Activated B cell treated with CpG ODN at 0.5 μM for 24 hours (primary cell): ENCODE measurements around the gene ABCA13. TPM values are rescaled to one million over a fixed set of nuclear protein-coding genes. Genes with fewer than 3 reads are reported as not detected.

ENCODE experiments used
- ATAC-seq: fragments of 200-7000 bp; cut with Tn5 transposase; one replicate; pipeline ENCODE4 v1.10.0; 2021; ENCODE audit warnings: low read depth, mild to moderate bottlenecking, moderate library complexity
- CTCF ChIA-PET: fragments of 350-600 bp; sonication (Branson Sonifier 250); formaldehyde crosslinking; loops from one replicate; lab custom pipeline; 2021; ENCODE audit warnings: antibody characterized with exemption; lab: Charles Lee
- POLR2A ChIA-PET: fragments of 350-600 bp; sonication (Branson Sonifier 250); formaldehyde crosslinking; loops from one replicate; lab custom pipeline; 2021; ENCODE audit warnings: antibody characterized with exemption; lab: Charles Lee
- DNase-seq: peaks from one replicate; pipeline ENCODE4 v3.0.0; 2022
- H3K27ac Mint-ChIP-seq: one replicate; pipeline ENCODE4 v1.8.0; 2020; ENCODE audit warnings: mixed read lengths
- H3K27me3 Mint-ChIP-seq: one replicate; pipeline ENCODE4 v1.8.0; 2021; ENCODE audit warnings: mixed read lengths
- H3K36me3 Mint-ChIP-seq: one replicate; pipeline ENCODE4 v1.8.0; 2021; ENCODE audit warnings: low read depth, mixed read lengths
- H3K4me1 Mint-ChIP-seq: one replicate; pipeline ENCODE4 v1.8.0; 2021; ENCODE audit warnings: mixed read lengths
- H3K4me3 Mint-ChIP-seq: one replicate; pipeline ENCODE4 v1.8.0; 2020; ENCODE audit warnings: mild to moderate bottlenecking, mixed read lengths
- H3K9me3 Mint-ChIP-seq: one replicate; pipeline ENCODE4 v1.8.0; 2020; ENCODE audit warnings: mixed read lengths
- intact Hi-C: fragments of 100-400 bp; cut with micrococcal nuclease; formaldehyde crosslinking; loops from one replicate; pipeline ENCODE4 v1.15.1; 2024
- total RNA-seq: library from RNA; stranded (reverse); gene quantifications from 2 replicates; pipeline ENCODE4 v1.2.3, GENCODE V29; 2022
- TF ChIP-seq, protein P1 (sequence below): fragments of 200-600 bp; IDR thresholded peaks from one replicate; pipeline ENCODE4 v1.8.0; 2022; ENCODE audit warnings: antibody characterized with exemption, mild to moderate bottlenecking

ABCA13 gene
- total RNA-seq, 1 donor from 2014 or later: not detected

GRCh38 chr7:48321319-48322010 is 150.2 kb downstream of the ABCA13 start:
- no peaks in the 10 kb centered on the region for H3K27me3 Mint-ChIP-seq
- intact Hi-C loops: no loop called here
- no peak for ATAC-seq
- TF ChIP-seq, protein P1, sequence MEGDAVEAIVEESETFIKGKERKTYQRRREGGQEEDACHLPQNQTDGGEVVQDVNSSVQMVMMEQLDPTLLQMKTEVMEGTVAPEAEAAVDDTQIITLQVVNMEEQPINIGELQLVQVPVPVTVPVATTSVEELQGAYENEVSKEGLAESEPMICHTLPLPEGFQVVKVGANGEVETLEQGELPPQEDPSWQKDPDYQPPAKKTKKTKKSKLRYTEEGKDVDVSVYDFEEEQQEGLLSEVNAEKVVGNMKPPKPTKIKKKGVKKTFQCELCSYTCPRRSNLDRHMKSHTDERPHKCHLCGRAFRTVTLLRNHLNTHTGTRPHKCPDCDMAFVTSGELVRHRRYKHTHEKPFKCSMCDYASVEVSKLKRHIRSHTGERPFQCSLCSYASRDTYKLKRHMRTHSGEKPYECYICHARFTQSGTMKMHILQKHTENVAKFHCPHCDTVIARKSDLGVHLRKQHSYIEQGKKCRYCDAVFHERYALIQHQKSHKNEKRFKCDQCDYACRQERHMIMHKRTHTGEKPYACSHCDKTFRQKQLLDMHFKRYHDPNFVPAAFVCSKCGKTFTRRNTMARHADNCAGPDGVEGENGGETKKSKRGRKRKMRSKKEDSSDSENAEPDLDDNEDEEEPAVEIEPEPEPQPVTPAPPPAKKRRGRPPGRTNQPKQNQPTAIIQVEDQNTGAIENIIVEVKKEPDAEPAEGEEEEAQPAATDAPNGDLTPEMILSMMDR: no peak
- H3K27ac Mint-ChIP-seq: no peak overlapping the region
- no peak for DNase-seq
- ChIA-PET POLR2A (no interaction called here), CTCF (no interaction called here)
- H3K9me3 Mint-ChIP-seq: peaks cover 7% of the 10 kb centered on the region
- H3K4me3 Mint-ChIP-seq: no peak overlapping the region
- H3K36me3 Mint-ChIP-seq: no peaks in the 10 kb centered on the region
- no peaks in the 10 kb centered on the region for H3K4me1 Mint-ChIP-seq

DNA sequence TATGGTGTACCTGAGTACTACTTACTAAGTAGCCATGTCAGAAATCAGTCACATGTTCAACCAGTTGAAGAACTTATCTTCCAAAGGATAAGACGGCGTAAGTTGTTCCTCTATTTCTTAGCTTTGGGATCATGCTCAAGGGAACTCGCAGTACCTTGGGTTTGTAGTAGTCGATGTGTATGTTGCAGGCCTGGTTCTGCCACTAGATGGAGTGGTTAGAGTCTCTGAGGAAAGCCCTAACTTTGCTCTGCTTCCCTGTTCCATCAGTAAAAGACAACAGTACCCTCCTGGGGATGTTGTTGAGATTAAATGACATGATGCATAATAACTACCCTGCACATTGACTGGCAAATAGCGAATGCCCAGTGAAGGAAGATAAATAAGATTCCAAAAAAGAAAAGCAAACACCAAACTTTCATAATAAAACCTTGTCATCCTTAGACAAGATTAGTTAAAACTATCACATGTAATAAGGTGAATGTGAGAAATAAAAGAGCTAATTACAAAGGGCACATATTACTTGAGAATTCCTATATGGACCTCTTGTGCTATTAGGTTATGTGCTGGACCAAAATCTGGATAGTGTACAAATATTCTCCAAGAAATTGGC is 165.9 kb downstream of the ABCA13 start:
- Mint-ChIP-seq H3K36me3 (no peaks in the 10 kb centered on the region), H3K9me3 (no peaks in the 10 kb centered on the region), H3K4me3 (no peak overlapping the region), H3K27me3 (peaks cover 4% of the 10 kb centered on the region), H3K4me1 (no peaks in the 10 kb centered on the region), H3K27ac (no peak overlapping the region)
- ChIA-PET CTCF (no interaction called here), POLR2A (no interaction called here)
- TF ChIP-seq, protein P1: no peak
- intact Hi-C loops: no loop called here
- no peak for ATAC-seq
- DNase-seq: no peak

GRCh38 chr7:48337781-48338180 is 166.5 kb downstream of the ABCA13 start:
- Mint-ChIP-seq H3K4me1 (no peaks in the 10 kb centered on the region), H3K4me3 (no peak overlapping the region), H3K9me3 (no peaks in the 10 kb centered on the region), H3K27me3 (peaks cover 4% of the 10 kb centered on the region), H3K36me3 (no peaks in the 10 kb centered on the region), H3K27ac (no peak overlapping the region)
- intact Hi-C loops: no loop called here
- TF ChIP-seq, protein P1: no peak
- DNase-seq (no peak), ATAC-seq (no peak)
- POLR2A ChIA-PET: no interaction called here
- CTCF ChIA-PET: no interaction called here

DNA sequence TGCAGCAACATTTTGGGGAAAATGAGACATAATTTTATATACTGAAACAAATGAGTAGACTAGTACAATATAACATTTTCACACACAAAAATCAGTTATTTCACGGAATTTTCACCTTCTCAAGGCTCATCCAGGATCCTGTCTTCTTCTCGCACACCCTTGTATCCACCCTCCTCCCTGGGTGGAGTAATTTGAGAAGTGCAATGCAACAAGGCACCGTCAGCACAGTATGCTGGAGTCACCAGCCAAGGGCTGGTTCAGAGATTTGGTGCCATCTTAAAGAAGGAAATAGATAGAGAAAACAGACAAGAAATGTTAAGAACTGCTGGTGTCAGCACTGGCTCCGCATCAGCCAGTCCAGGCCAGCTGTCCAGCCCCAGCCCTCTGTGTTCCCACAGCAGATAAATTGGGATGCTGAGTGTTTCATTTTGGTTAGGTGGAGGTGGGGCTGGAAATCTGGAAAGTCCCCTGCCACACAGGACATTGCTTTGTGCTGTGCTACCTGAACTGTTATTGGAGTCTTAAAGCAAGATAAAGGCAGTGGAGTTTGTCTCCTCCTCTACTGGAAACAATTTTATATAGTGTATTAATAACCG is 176.1 kb downstream of the ABCA13 start:
- H3K36me3 Mint-ChIP-seq: no peaks in the 10 kb centered on the region
- ChIA-PET POLR2A (no interaction called here), CTCF (no interaction called here)
- no peaks in the 10 kb centered on the region for H3K9me3 Mint-ChIP-seq
- DNase-seq: no peak
- no peaks in the 10 kb centered on the region for H3K27me3 Mint-ChIP-seq
- H3K4me1 Mint-ChIP-seq: no peaks in the 10 kb centered on the region
- intact Hi-C loops: no loop called here
- H3K4me3 Mint-ChIP-seq: no peak overlapping the region
- no peak overlapping the region for H3K27ac Mint-ChIP-seq
- no peak for ATAC-seq
- TF ChIP-seq, protein P1: no peak

- no peak for DNase-seq
- no peaks in the 10 kb centered on the region for H3K9me3 Mint-ChIP-seq
- no peak overlapping the region for H3K4me3 Mint-ChIP-seq
- ChIA-PET POLR2A (no interaction called here), CTCF (no interaction called here)
- H3K27ac Mint-ChIP-seq: no peak overlapping the region
- no peaks in the 10 kb centered on the region for H3K27me3 Mint-ChIP-seq
- ATAC-seq: no peak
- H3K36me3 Mint-ChIP-seq: no peaks in the 10 kb centered on the region
- TF ChIP-seq, protein P1: no peak
- no peaks in the 10 kb centered on the region for H3K4me1 Mint-ChIP-seq
- intact Hi-C loops: no loop called here
Observed at GRCh38 chr7:48350515-48350914, 179.3 kb downstream of the ABCA13 start.
